KMS-11 (cell line): ENCODE data around the gene DDAH1.

Experiments
- H2AFZ ChIP-seq: fragments of 200-600 bp; sonication (generic); 2 replicates; pipeline ENCODE4 v1.6.1; 2016; ENCODE audit warnings: antibody characterized with exemption, mixed run types, low read depth
- H3K27ac ChIP-seq: fragments of 200-600 bp; sonication (generic); 2 replicates; pipeline ENCODE4 v1.6.1; 2016; ENCODE audit warnings: mild to moderate bottlenecking, mixed run types
- H3K27me3 ChIP-seq: fragments of 200-600 bp; sonication (generic); 2 replicates; pipeline ENCODE4 v1.6.1; 2017; ENCODE audit warnings: mild to moderate bottlenecking, low read depth, mixed run types, moderate library complexity; ENCODE audit not compliant: insufficient read depth
- H3K36me3 ChIP-seq: fragments of 200-600 bp; sonication (generic); 2 replicates; pipeline ENCODE4 v1.6.1; 2017; ENCODE audit warnings: mild to moderate bottlenecking, mixed run types; ENCODE audit not compliant: insufficient read depth
- H3K4me1 ChIP-seq: fragments of 200-600 bp; sonication (generic); 2 replicates; pipeline ENCODE4 v1.6.1; 2016; ENCODE audit warnings: mild to moderate bottlenecking, low read depth, mixed run types; ENCODE audit not compliant: poor library complexity, severe bottlenecking
- H3K4me2 ChIP-seq: fragments of 200-600 bp; sonication (generic); 2 replicates; pipeline ENCODE4 v1.7.0; 2016; ENCODE audit warnings: mild to moderate bottlenecking, mixed run types
- H3K4me3 ChIP-seq: fragments of 200-600 bp; sonication (generic); IDR thresholded peaks from 2 replicates; pipeline ENCODE4 v1.6.1; 2017; ENCODE audit warnings: low read depth, low read length, mixed read lengths; ENCODE audit not compliant: insufficient read depth
- H3K79me2 ChIP-seq: fragments of 200-600 bp; sonication (generic); 2 replicates; pipeline ENCODE4 v1.6.1; 2016; ENCODE audit warnings: low read depth, mixed run types; ENCODE audit not compliant: insufficient read depth
- H3K9ac ChIP-seq: fragments of 200-600 bp; sonication (generic); 2 replicates; pipeline ENCODE4 v1.6.1; 2016; ENCODE audit warnings: mild to moderate bottlenecking, mixed run types
- H4K20me1 ChIP-seq: fragments of 200-600 bp; sonication (generic); 2 replicates; pipeline ENCODE4 v1.6.1; 2016; ENCODE audit warnings: mild to moderate bottlenecking, mixed run types; ENCODE audit not compliant: insufficient read depth
- TF ChIP-seq, protein P1 (sequence below): fragments of 200-600 bp; sonication (generic); conservative IDR thresholded peaks from 2 replicates; pipeline ENCODE4 v1.6.1; 2017; ENCODE audit warnings: low read depth, mild to moderate bottlenecking, antibody characterized with exemption, low read length, moderate library complexity, mixed read lengths

The DDAH1 gene

DNA sequence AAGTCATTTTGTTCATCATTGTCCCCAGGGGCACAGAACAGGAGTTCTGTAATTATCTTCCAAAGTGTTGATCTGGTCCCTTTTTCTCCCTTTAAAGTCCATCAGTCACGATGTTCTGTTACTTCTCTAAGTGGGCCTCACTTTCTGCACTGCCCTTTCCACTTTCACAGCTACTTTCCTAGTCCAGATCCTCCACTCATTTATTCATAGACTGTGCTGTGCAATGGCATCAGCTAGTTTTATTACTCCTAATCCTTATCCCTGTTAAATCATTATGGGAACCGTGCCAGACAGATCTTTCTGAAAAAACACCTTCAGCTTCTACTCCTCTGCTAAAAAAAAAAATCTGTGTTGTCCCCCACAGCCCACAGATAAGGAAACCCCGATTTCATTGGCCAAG, 124.5 kb downstream of the DDAH1 start:
- H2AFZ ChIP-seq = no peak overlapping the region
- H3K4me1 ChIP-seq = peaks cover 2% of the 10 kb centered on the region
- no peak overlapping the region for H3K9ac ChIP-seq
- no peaks in the 10 kb centered on the region for H3K27me3 ChIP-seq
- no peaks in the 10 kb centered on the region for H4K20me1 ChIP-seq
- no peak overlapping the region for H3K27ac ChIP-seq
- H3K4me3 ChIP-seq = no peak overlapping the region
- no peaks in the 10 kb centered on the region for H3K36me3 ChIP-seq
- H3K79me2 ChIP-seq = no peaks in the 10 kb centered on the region
- no peak overlapping the region for H3K4me2 ChIP-seq
- TF ChIP-seq, protein P1, sequence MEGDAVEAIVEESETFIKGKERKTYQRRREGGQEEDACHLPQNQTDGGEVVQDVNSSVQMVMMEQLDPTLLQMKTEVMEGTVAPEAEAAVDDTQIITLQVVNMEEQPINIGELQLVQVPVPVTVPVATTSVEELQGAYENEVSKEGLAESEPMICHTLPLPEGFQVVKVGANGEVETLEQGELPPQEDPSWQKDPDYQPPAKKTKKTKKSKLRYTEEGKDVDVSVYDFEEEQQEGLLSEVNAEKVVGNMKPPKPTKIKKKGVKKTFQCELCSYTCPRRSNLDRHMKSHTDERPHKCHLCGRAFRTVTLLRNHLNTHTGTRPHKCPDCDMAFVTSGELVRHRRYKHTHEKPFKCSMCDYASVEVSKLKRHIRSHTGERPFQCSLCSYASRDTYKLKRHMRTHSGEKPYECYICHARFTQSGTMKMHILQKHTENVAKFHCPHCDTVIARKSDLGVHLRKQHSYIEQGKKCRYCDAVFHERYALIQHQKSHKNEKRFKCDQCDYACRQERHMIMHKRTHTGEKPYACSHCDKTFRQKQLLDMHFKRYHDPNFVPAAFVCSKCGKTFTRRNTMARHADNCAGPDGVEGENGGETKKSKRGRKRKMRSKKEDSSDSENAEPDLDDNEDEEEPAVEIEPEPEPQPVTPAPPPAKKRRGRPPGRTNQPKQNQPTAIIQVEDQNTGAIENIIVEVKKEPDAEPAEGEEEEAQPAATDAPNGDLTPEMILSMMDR = no peak

- H3K27me3 ChIP-seq = no peaks in the 10 kb centered on the region
- no peak overlapping the region for H3K27ac ChIP-seq
- no peak overlapping the region for H3K4me2 ChIP-seq
- H3K4me3 ChIP-seq = no peak overlapping the region
- H2AFZ ChIP-seq = no peak overlapping the region
- no peaks in the 10 kb centered on the region for H4K20me1 ChIP-seq
- no peak overlapping the region for H3K9ac ChIP-seq
- TF ChIP-seq, protein P1 = no peak
- H3K4me1 ChIP-seq = peaks cover 8% of the 10 kb centered on the region
- H3K79me2 ChIP-seq = no peaks in the 10 kb centered on the region
- H3K36me3 ChIP-seq = no peaks in the 10 kb centered on the region
Measured at GRCh38 chr1:85339656-85340399, 125.1 kb downstream of the DDAH1 start.

DNA sequence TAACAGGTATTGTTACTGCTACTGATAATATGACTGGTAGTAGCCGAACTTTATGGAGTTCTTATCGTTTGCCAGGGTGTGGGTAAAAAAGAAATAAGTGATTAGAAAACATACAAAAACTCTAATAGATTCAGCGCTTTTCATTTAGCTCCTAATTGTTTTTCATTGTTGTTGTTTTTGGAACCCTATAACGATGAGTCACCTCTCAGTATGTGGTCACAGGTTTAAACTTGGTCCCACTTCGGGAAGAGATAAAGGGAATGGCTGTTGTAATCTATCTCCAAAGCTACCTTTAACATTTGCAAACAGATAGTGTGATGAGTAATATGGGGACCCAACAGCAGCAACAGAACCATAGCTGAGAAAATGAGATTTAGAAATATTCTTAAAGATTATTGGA, 125.9 kb downstream of the DDAH1 start:
- H3K27me3 ChIP-seq = no peaks in the 10 kb centered on the region
- no peak overlapping the region for H2AFZ ChIP-seq
- no peaks in the 10 kb centered on the region for H3K79me2 ChIP-seq
- H3K4me3 ChIP-seq = no peak overlapping the region
- TF ChIP-seq, protein P1 = no peak
- H3K9ac ChIP-seq = no peak overlapping the region
- no peak overlapping the region for H3K27ac ChIP-seq
- peaks cover 12% of the 10 kb centered on the region for H3K4me1 ChIP-seq
- H4K20me1 ChIP-seq = no peaks in the 10 kb centered on the region
- no peaks in the 10 kb centered on the region for H3K36me3 ChIP-seq
- no peak overlapping the region for H3K4me2 ChIP-seq

- H2AFZ ChIP-seq = no peak overlapping the region
- no peaks in the 10 kb centered on the region for H4K20me1 ChIP-seq
- H3K27ac ChIP-seq = no peak overlapping the region
- no peak overlapping the region for H3K4me3 ChIP-seq
- peaks cover 12% of the 10 kb centered on the region for H3K4me1 ChIP-seq
- TF ChIP-seq, protein P1 = no peak
- H3K27me3 ChIP-seq = no peaks in the 10 kb centered on the region
- no peak overlapping the region for H3K9ac ChIP-seq
- H3K79me2 ChIP-seq = no peaks in the 10 kb centered on the region
- H3K4me2 ChIP-seq = peak overlapping the region; percentile 29
- no peaks in the 10 kb centered on the region for H3K36me3 ChIP-seq
Measured at GRCh38 chr1:85334962-85335361, 130.0 kb downstream of the DDAH1 start.
